Astrocyte of the spinal cord (primary cell): ENCODE measurements around the gene HTR4.
"Not testable (repeated sequence)": the region's sequence is repeated elsewhere in the genome, so short reads cannot be mapped to it uniquely, and the experiment has no call there.

ENCODE experiments used
- DNase-seq: peaks from one replicate; pipeline ENCODE4 v3.0.0; 2011; ENCODE audit warnings: low read depth, low spot score
- H3K4me3 ChIP-seq: 2 replicates; pipeline ENCODE4 v1.5.1; 2011; ENCODE audit warnings: low read depth, mild to moderate bottlenecking, low read length, moderate library complexity
- in situ Hi-C: cut with HindIII; loops from 2 replicates; pipeline ENCODE4 v1.10.0; 2017; ENCODE audit warnings: low sequenced_read_pairs
- TF ChIP-seq, protein P1 (sequence below): IDR thresholded peaks from 2 replicates; pipeline ENCODE4 v1.5.1; 2012; ENCODE audit warnings: low read depth, mild to moderate bottlenecking, low read length, inconsistent platforms

Gene HTR4

DNA sequence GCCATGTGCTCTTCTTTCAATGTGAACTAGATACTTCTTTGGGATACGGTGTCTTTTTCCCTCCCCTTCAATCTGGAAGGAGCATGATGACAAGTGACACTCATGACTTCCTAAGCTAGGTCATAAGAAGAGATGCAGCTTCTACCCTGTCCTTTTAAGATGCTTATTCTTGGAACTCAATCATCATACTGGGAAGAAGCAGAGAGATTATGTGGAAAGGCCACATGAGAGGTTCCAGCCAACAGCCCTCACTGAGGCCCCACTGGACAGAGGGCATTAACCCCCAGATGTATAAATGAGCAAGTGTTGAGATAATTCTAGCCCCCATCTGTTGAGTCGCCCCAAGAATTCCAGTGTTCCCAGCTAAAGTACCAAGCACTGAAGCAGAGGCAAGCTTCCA is 29.3 kb upstream of the HTR4 start:
- DNase-seq = no peak
- TF ChIP-seq, protein P1, sequence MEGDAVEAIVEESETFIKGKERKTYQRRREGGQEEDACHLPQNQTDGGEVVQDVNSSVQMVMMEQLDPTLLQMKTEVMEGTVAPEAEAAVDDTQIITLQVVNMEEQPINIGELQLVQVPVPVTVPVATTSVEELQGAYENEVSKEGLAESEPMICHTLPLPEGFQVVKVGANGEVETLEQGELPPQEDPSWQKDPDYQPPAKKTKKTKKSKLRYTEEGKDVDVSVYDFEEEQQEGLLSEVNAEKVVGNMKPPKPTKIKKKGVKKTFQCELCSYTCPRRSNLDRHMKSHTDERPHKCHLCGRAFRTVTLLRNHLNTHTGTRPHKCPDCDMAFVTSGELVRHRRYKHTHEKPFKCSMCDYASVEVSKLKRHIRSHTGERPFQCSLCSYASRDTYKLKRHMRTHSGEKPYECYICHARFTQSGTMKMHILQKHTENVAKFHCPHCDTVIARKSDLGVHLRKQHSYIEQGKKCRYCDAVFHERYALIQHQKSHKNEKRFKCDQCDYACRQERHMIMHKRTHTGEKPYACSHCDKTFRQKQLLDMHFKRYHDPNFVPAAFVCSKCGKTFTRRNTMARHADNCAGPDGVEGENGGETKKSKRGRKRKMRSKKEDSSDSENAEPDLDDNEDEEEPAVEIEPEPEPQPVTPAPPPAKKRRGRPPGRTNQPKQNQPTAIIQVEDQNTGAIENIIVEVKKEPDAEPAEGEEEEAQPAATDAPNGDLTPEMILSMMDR = no peak
- no peak overlapping the region for H3K4me3 ChIP-seq
- in situ Hi-C loops = no loop called here

- no peak for DNase-seq
- no peak overlapping the region for H3K4me3 ChIP-seq
- in situ Hi-C loops = no loop called here
- TF ChIP-seq, protein P1 = no peak
Measured at GRCh38 chr5:148682058-148683026, 28.0 kb upstream of the HTR4 start.

- TF ChIP-seq, protein P1 = no peak
- in situ Hi-C loops = no loop called here
- no peak overlapping the region for H3K4me3 ChIP-seq
- no peak for DNase-seq
Measured at GRCh38 chr5:148681157-148682057, 27.1 kb upstream of the HTR4 start.

DNA sequence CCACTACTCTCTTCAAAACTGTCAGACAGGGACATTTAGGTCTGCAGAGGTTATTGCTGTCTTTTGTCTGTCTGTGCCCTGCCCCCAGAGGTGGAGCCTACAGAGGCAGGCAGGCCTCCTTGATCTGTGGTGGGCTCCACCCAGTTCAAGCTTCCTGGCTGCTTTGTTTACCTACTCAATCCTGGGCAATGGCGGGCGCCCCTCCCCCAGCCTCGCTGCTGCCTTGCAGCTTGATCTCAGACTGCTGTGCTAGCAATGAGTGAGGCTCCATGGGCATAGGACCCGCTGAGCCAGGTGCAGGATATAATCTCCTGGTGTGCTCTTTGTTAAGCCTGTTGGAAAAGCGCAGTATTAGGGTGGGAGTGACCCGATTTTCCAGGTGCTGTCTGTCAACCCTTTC is 19.4 kb upstream of the HTR4 start:
- in situ Hi-C loops = not testable (repeated sequence)

DNA sequence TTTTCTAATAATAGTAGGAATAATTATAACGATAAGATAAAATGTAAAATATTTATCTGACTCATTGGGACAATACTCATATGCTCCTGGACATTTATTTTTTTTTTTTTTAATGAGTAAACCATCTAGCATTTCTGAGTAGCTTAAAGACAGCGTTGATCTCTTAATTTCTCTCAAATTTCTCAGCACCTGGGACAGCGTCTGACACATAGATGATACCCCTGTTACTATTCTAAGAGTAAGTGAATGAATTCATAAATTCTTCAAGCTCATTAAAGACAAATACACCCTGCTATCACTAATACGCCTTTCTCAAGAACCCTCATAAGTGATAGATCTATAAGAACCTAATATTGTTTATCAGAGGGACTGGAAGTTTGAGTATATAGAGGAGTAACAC is 12.0 kb upstream of the HTR4 start:
- in situ Hi-C loops = no loop called here
- H3K4me3 ChIP-seq = no peak overlapping the region
- no peak for DNase-seq
- TF ChIP-seq, protein P1 = no peak

More for the DNA sequence above, 19.4 kb upstream of the HTR4 start:
- DNase-seq, H3K4me3 ChIP-seq: not testable (repeated sequence)

DNA sequence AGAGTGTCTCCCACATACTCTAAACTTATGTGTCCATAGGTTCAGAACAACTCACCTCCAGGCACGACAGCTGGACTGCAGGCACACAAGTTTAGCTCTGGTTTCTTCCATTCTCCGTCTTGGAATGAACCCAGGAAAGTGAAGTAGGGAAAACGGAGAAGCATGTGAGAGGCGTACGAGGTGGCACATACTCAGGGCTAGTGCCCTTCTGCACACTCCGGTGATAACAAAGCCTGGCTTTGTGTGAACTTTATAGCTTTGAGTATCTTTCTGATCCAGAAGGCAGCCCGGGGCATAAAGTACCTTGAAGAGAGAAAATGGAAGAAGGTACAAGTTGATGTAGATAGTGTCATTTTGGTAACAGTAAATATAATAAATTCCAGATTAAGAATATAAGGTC is 11.1 kb upstream of the HTR4 start:
- no peak for DNase-seq
- no peak overlapping the region for H3K4me3 ChIP-seq
- in situ Hi-C loops = no loop called here
- TF ChIP-seq, protein P1 = no peak
